K562 (cell line): ENCODE measurements around the gene SYPL2. TPM values are rescaled to one million over a fixed set of nuclear protein-coding genes. Genes with fewer than 3 reads are reported as not detected.

Experiments used
- CTCF ChIP-seq, 3 experiments: IDR thresholded peaks in 2 of 3; conservative IDR thresholded peaks in 1 of 3; 2 replicates each; pipeline ENCODE4 v1.5.1; 2011 to 2012; ENCODE audit warnings: low read length in 3 of 3, mild to moderate bottlenecking in 3 of 3, control low read depth in 2 of 3, improper control_type of control experiment in 1 of 3, inconsistent platforms in 1 of 3, low read depth in 1 of 3, mixed read lengths in 1 of 3, moderate library complexity in 1 of 3; ENCODE audit not compliant: insufficient read depth in 2 of 3
- DACH1 ChIP-seq: fragments of 450-650 bp; IDR thresholded peaks from 2 replicates; pipeline ENCODE4 v1.6.1; 2018; ENCODE audit not compliant: partially characterized antibody
- EHMT2 ChIP-seq: fragments of 450-650 bp; IDR thresholded peaks from 2 replicates; pipeline ENCODE4 v1.6.1; 2018; ENCODE audit warnings: antibody characterized with exemption
- FOSL1 ChIP-seq: fragments of 200-800 bp; sonication (Bioruptor generic); conservative IDR thresholded peaks from 2 replicates; pipeline ENCODE4 v1.6.1; 2016; ENCODE audit warnings: missing genetic modification characterization, missing compliant biosample characterization
- HDGF ChIP-seq: fragments of 450-650 bp; IDR thresholded peaks from 2 replicates; pipeline ENCODE4 v1.6.1; 2016
- JUN ChIP-seq, 2 experiments: sonication (generic) in 1 of 2; formaldehyde crosslinking in 1 of 2; IDR thresholded peaks; 2 replicates each; pipeline versions ENCODE4 v1.6.1 to v1.8.0; 2012 to 2022; ENCODE audit warnings: borderline replicate concordance in 2 of 2, mild to moderate bottlenecking in 2 of 2, improper control_type of control experiment in 1 of 2, low read depth in 1 of 2, low read length in 1 of 2, missing genetic modification reagents in 1 of 2
- KAT2B ChIP-seq: IDR thresholded peaks from one replicate; pipeline ENCODE4 v1.6.1; 2012; ENCODE audit warnings: low read depth, mild to moderate bottlenecking, control low read depth, inconsistent platforms, low read length, moderate library complexity
- KHSRP ChIP-seq: fragments of 450-650 bp; IDR thresholded peaks from 2 replicates; pipeline ENCODE4 v1.6.1; 2017
- MAFG ChIP-seq: fragments of 450-650 bp; conservative IDR thresholded peaks from 2 replicates; pipeline ENCODE4 v1.6.1; 2016; ENCODE audit warnings: missing genetic modification characterization, missing compliant biosample characterization
- MAFK ChIP-seq: IDR thresholded peaks from 2 replicates; pipeline ENCODE4 v1.6.1; 2011; ENCODE audit warnings: low read length, improper control_type of control experiment
- NFE2 ChIP-seq: IDR thresholded peaks from 2 replicates; pipeline ENCODE4 v1.6.1; 2014; ENCODE audit warnings: antibody characterized with exemption, low read depth
- NFRKB ChIP-seq: fragments of 450-650 bp; IDR thresholded peaks from 2 replicates; pipeline ENCODE4 v1.6.1; 2016; ENCODE audit warnings: low read depth
- OTX1 ChIP-seq: fragments of 450-650 bp; formaldehyde crosslinking; IDR thresholded peaks from 2 replicates; pipeline ENCODE4 v1.4.0; 2022; ENCODE audit warnings: mild to moderate bottlenecking
- POLR2AphosphoS2 ChIP-seq: IDR thresholded peaks from 2 replicates; pipeline ENCODE4 v1.6.1; 2012; ENCODE audit warnings: low read length, improper control_type of control experiment
- RCOR1 ChIP-seq, 2 experiments: IDR thresholded peaks; 2 replicates each; pipeline ENCODE4 v1.6.1; 2012; ENCODE audit warnings: low read depth in 2 of 2, low read length in 2 of 2, borderline replicate concordance in 1 of 2, improper control_type of control experiment in 1 of 2
- TEAD1 ChIP-seq, 2 experiments: fragments of 450-650 bp in 1 of 2; sonication (generic) in 1 of 2; formaldehyde crosslinking; IDR thresholded peaks; 2 replicates each; pipeline versions ENCODE4 v1.4.0 to v1.8.0; 2020 to 2022; ENCODE audit warnings: mild to moderate bottlenecking in 2 of 2, missing genetic modification reagents in 1 of 2
- ZNF184 ChIP-seq: sonication (generic); formaldehyde crosslinking; IDR thresholded peaks from 2 replicates; pipeline ENCODE4 v1.5.0; 2020; ENCODE audit warnings: missing genetic modification reagents
- ZNF217 ChIP-seq: sonication (generic); formaldehyde crosslinking; IDR thresholded peaks from 2 replicates; pipeline ENCODE4 v1.8.0; 2022; ENCODE audit warnings: mild to moderate bottlenecking, missing genetic modification reagents
- ZNF239 ChIP-seq: fragments of 250-450 bp; sonication (Bioruptor Pico); IDR thresholded peaks from 2 replicates; pipeline ENCODE4 v1.4.0; 2020; ENCODE audit warnings: mild to moderate bottlenecking
- ZNF253 ChIP-seq: fragments of 250-450 bp; sonication (Bioruptor Pico); conservative IDR thresholded peaks from 2 replicates; pipeline ENCODE4 v1.6.1; 2021; ENCODE audit warnings: mild to moderate bottlenecking
- ZNF263 ChIP-seq: sonication (generic); formaldehyde crosslinking; IDR thresholded peaks from 2 replicates; pipeline ENCODE4 v1.8.0; 2022; ENCODE audit warnings: mild to moderate bottlenecking, missing genetic modification reagents, borderline replicate concordance
- ZNF589 ChIP-seq: fragments of 200-800 bp; sonication (Bioruptor generic); IDR thresholded peaks from 2 replicates; pipeline ENCODE4 v1.6.1; 2016; ENCODE audit warnings: low read depth, missing genetic modification characterization, missing compliant biosample characterization
- ZNF592 ChIP-seq: fragments of 450-650 bp; IDR thresholded peaks from 2 replicates; pipeline ENCODE4 v1.6.1; 2017; ENCODE audit warnings: antibody characterized with exemption, mild to moderate bottlenecking
- ZNF644 ChIP-seq: fragments of 200-800 bp; sonication (Bioruptor generic); IDR thresholded peaks from 2 replicates; pipeline ENCODE4 v1.6.1; 2016; ENCODE audit warnings: low read depth, missing genetic modification characterization, missing compliant biosample characterization
- ZNF76 ChIP-seq: fragments of 250-450 bp; sonication (Bioruptor Pico); IDR thresholded peaks from 2 replicates; pipeline ENCODE4 v1.4.0; 2020; ENCODE audit warnings: mild to moderate bottlenecking, moderate library complexity, borderline replicate concordance
- polyA plus RNA-seq, 8 experiments: library from polyadenylated mRNA; depleted of rRNA in 4 of 8; stranded (reverse) in 5 of 8; unstranded in 3 of 8; fragments of >200 nt; fragmentation: Nextera tagmentation in 2 of 8; fragmentation: Illumina TruSeq in 1 of 8; extraction: Ambion mirVana in 2 of 8; extraction: Trizol in 1 of 8; gene quantifications; 2 replicates each; pipeline versions ENCODE4 v1.2.1 to v1.2.3, GENCODE V29; 2011 to 2014; ENCODE audit warnings: inconsistent platforms in 1 of 8, missing spikeins in 1 of 8
- total RNA-seq, 7 experiments: library from RNA; depleted of rRNA in 6 of 7; stranded (reverse); fragments of >200 nt in 6 of 7; fragmentation: Illumina TruSeq in 2 of 7; extraction: Trizol in 2 of 7; gene quantifications; 2 replicates each; pipeline versions ENCODE4 v1.2.1 to v1.2.3, GENCODE V29; 2011 to 2021; ENCODE audit warnings: low replicate concordance in 1 of 7

Gene SYPL2
- total and polyA plus RNA-seq, 9 of the 15 experiments (the other 6 are each of a cell fraction or from before 2014, with no cell fraction given), result 0.03 to 0.20 (median 0.07) TPM; not detected in 2

GRCh38 chr1:109438798-109439297, 27.5 kb upstream of the SYPL2 start (continued):
- no peak; a peak in 1 of 6 replicates for TF ChIP-seq CTCF (IDR thresholded peaks at IDR 0.05 in 2 of 3, conservative IDR thresholded peaks at IDR 0.05 in 1 of 3; ENCODE audit: insufficient read depth in 2 of 3, low read depth in 1 of 3, low read length in 3 of 3)
- no peak for TF ChIP-seq KHSRP
- TF ChIP-seq POLR2AphosphoS2, result no peak
- TF ChIP-seq HDGF, result no peak
- no peak for TF ChIP-seq OTX1
- TF ChIP-seq RCOR1 (IDR thresholded peaks at IDR 0.05; ENCODE audit: borderline replicate concordance in 1 of 2, low read depth in 2 of 2, low read length in 2 of 2), result 0 out of 4 replicates have a peak, but pooled peaks of 1 of the 2 experiments have one; percentile 33
- TF ChIP-seq NFE2, result peak; percentile 76
- TF ChIP-seq ZNF589 (CRISPR knock-in tag), result 0 out of 2 replicates have a peak, but pooled peaks have one; percentile 29
- TF ChIP-seq ZNF644 (tag), result no peak
- TF ChIP-seq ZNF76 (CRISPR knock-in tag), result no peak
- no peak for TF ChIP-seq TEAD1 (CRISPR knock-in tag; IDR thresholded peaks at IDR 0.05)
- no peak for TF ChIP-seq NFRKB
- TF ChIP-seq ZNF253 (CRISPR knock-in tag), result no peak
- TF ChIP-seq ZNF239 (CRISPR knock-in tag), result no peak
- TF ChIP-seq ZNF184 (CRISPR knock-in tag), result no peak
- TF ChIP-seq MAFG, result 0 out of 2 replicates have a peak, but pooled peaks have one; percentile 18
- TF ChIP-seq FOSL1 (tag), result peak; percentile 94
- no peak for TF ChIP-seq KAT2B
- TF ChIP-seq MAFK, result peak; percentile 63; the same call in 1 of the 2 replicates
- TF ChIP-seq EHMT2, result peak; percentile 24; the same call in 1 of the 2 replicates
- TF ChIP-seq JUN (IDR thresholded peaks at IDR 0.05; ENCODE audit: borderline replicate concordance, low read depth, low read length), result peak; percentile 81
- no peak for TF ChIP-seq JUN (CRISPR knock-in tag; IDR thresholded peaks at IDR 0.05; ENCODE audit: borderline replicate concordance)
- TF ChIP-seq ZNF592, result 0 out of 2 replicates have a peak, but pooled peaks have one; percentile 56
- TF ChIP-seq ZNF263, result no peak
- TF ChIP-seq DACH1, result peak; percentile 79
- TF ChIP-seq ZNF217 (CRISPR knock-in tag), result no peak
